Measurements from ENCODE around the gene OXER1. TPM values are rescaled to one million over a fixed set of nuclear protein-coding genes. Genes with fewer than 3 reads are reported as not detected.

The OXER1 gene
- total RNA-seq, 2 donors from 2014 or later = 0.30 to 1.9 TPM

DNA sequence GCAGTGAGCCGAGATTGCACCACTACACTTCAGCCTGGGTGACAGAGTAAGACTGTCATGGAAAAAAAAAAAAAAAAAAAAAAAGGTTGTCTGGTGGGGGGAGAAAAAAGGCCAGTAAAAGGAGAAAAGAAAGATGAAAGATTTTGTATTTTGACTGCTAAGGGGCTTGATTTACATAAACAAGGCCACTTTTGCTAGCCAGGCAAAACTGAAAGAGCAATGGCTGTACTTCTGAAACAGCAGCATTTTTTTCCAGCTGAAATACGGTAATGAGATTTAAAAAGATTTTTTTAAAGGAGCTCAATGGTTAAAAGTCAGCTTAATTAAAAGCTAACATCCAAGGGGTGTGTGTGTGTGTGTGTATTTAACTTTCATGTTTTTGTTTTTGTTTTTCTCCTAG, 11.3 kb upstream of the OXER1 start:
- Mint-ChIP-seq H3K27ac (peak overlapping the region; percentile 68), H3K9me3 (peaks cover 0 to 2% of the 10 kb centered on the region in 2 donors), H3K36me3 (ENCODE audit: insufficient read depth in 2 of 2) (peaks cover 2 to 8% of the 10 kb centered on the region in 2 donors), H3K4me1 (ENCODE audit: low read depth) (peaks cover 24% of the 10 kb centered on the region), H3K4me3 (peak overlapping the region; percentile 1 to 29), H3K27me3 (ENCODE audit: low read depth) (no peaks in the 10 kb centered on the region)
- DNase-seq = no peak
- no peak for ATAC-seq (replicated peaks in 1 of 2)

- no peaks in the 10 kb centered on the region for H3K27me3 Mint-ChIP-seq (ENCODE audit: low read depth)
- peaks cover 23% of the 10 kb centered on the region for H3K4me1 Mint-ChIP-seq (ENCODE audit: low read depth)
- H3K4me3 Mint-ChIP-seq = no peak overlapping the region
- ATAC-seq (replicated peaks in 1 of 2) (no peak), DNase-seq (no peak)
- no peaks in the 10 kb centered on the region for H3K9me3 Mint-ChIP-seq
- no peak overlapping the region for H3K27ac Mint-ChIP-seq
- no peaks in the 10 kb centered on the region for H3K36me3 Mint-ChIP-seq (ENCODE audit: insufficient read depth in 2 of 2)
Observed at GRCh38 chr2:42771546-42772153, 7.7 kb upstream of the OXER1 start.

GRCh38 chr2:42770288-42771131, 6.6 kb upstream of the OXER1 start:
- ATAC-seq (replicated peaks in 1 of 2) = peak; percentile 63 to 65
- Mint-ChIP-seq H3K9me3 (no peaks in the 10 kb centered on the region), H3K27me3 (ENCODE audit: low read depth) (no peaks in the 10 kb centered on the region), H3K36me3 (ENCODE audit: insufficient read depth in 2 of 2) (no peaks in the 10 kb centered on the region), H3K4me1 (ENCODE audit: low read depth) (peaks cover 12% of the 10 kb centered on the region), H3K27ac (no peak overlapping the region), H3K4me3 (no peak overlapping the region)
- peak in 1 of 2 donors; percentile 9 for DNase-seq

- DNase-seq (no peak), ATAC-seq (replicated peaks in 1 of 2) (peak in 1 of 2 donors; percentile 13)
- Mint-ChIP-seq H3K9me3 (no peaks in the 10 kb centered on the region), H3K4me1 (ENCODE audit: low read depth) (peaks cover 4% of the 10 kb centered on the region), H3K27ac (no peak overlapping the region), H3K36me3 (ENCODE audit: insufficient read depth in 2 of 2) (no peaks in the 10 kb centered on the region), H3K4me3 (no peak overlapping the region), H3K27me3 (ENCODE audit: low read depth) (no peaks in the 10 kb centered on the region)
Observed at GRCh38 chr2:42769583-42770287, 5.8 kb upstream of the OXER1 start.

DNA sequence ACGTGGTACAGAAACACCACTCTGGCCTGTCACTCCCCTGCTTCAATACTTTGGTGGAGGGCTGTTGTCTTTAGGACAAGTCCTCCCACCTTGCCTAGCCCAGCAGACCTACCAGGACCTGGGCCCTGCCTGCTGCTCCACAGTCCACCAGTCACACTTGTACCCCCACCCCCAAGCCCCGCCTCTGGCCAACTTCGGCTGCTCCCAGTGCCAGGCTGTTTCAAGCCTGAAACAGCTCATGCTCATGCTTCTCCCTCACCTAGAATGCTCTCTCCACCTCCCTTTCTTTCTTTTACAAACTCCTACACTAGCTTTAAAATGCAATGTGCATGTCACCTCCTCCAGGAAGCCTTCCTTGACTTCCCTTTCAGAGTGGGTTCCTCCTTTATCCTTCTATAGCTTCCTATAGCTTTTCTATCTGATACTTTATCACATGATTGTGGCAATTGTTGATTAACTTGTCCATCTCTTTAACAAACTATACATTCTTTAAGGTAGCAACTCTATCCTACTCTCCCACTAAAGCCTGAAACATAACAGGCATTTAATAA, 4.8 kb upstream of the OXER1 start:
- Mint-ChIP-seq H3K36me3 (ENCODE audit: insufficient read depth in 2 of 2) (no peaks in the 10 kb centered on the region), H3K4me1 (ENCODE audit: low read depth) (no peaks in the 10 kb centered on the region), H3K4me3 (no peak overlapping the region), H3K27me3 (ENCODE audit: low read depth) (no peaks in the 10 kb centered on the region), H3K9me3 (no peaks in the 10 kb centered on the region), H3K27ac (no peak overlapping the region)
- no peak for ATAC-seq (replicated peaks in 1 of 2)
- no peak for DNase-seq

GRCh38 chr2:42767899-42768705, 4.2 kb upstream of the OXER1 start:
- ATAC-seq (replicated peaks in 1 of 2) = no peak

GRCh38 chr2:42767080-42767898, 3.4 kb upstream of the OXER1 start:
- Mint-ChIP-seq H3K27me3 (ENCODE audit: low read depth) (no peaks in the 10 kb centered on the region), H3K27ac (no peak overlapping the region), H3K36me3 (ENCODE audit: insufficient read depth in 2 of 2) (no peaks in the 10 kb centered on the region), H3K4me3 (no peak overlapping the region), H3K4me1 (ENCODE audit: low read depth) (no peaks in the 10 kb centered on the region), H3K9me3 (no peaks in the 10 kb centered on the region)
- no peak for ATAC-seq (replicated peaks in 1 of 2)
- DNase-seq = no peak

More at GRCh38 chr2:42767899-42768705, 4.2 kb upstream of the OXER1 start:
- no peaks in the 10 kb centered on the region for H3K9me3 Mint-ChIP-seq
- no peaks in the 10 kb centered on the region for H3K36me3 Mint-ChIP-seq (ENCODE audit: insufficient read depth in 2 of 2)
- no peaks in the 10 kb centered on the region for H3K4me1 Mint-ChIP-seq (ENCODE audit: low read depth)
- no peak overlapping the region for H3K27ac Mint-ChIP-seq
- no peak overlapping the region for H3K4me3 Mint-ChIP-seq
- no peaks in the 10 kb centered on the region for H3K27me3 Mint-ChIP-seq (ENCODE audit: low read depth)
- no peak for DNase-seq

DNA sequence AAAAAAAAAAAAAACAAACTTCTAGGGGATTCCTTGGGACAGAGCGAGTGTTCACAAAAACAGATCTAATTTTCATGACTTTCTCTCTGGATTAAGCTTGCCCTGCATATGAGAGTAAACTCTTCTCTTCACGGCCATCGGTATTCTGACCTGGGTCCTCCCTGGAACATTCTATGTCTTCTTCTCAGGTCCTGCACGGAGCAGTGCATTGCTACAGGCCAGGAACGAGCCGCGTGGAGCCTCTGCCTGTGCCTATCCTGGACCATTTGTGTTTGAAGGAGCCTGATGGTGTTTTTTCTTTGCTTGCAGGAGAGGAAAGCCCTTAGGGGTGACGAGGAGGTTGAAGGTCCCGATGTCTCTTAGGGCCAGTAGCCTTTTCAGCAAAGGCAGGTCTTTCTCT, 1.8 kb upstream of the OXER1 start:
- Mint-ChIP-seq H3K9me3 (no peaks in the 10 kb centered on the region), H3K27me3 (ENCODE audit: low read depth) (no peaks in the 10 kb centered on the region), H3K4me1 (ENCODE audit: low read depth) (no peaks in the 10 kb centered on the region), H3K36me3 (ENCODE audit: insufficient read depth in 2 of 2) (no peaks in the 10 kb centered on the region), H3K27ac (no peak overlapping the region), H3K4me3 (no peak overlapping the region)
- no peak for ATAC-seq (replicated peaks in 1 of 2)
- no peak for DNase-seq

- no peak for ATAC-seq (replicated peaks in 1 of 2)
- H3K27me3 Mint-ChIP-seq (ENCODE audit: low read depth) = no peaks in the 10 kb centered on the region
- H3K4me3 Mint-ChIP-seq = no peak overlapping the region
Observed at GRCh38 chr2:42764901-42765300, 966 bp upstream of the OXER1 start.

GRCh38 chr2:42762823-42763804, 821 bp downstream of the OXER1 start:
- Mint-ChIP-seq H3K27me3 (ENCODE audit: low read depth) (no peaks in the 10 kb centered on the region), H3K9me3 (no peaks in the 10 kb centered on the region), H3K27ac (no peak overlapping the region), H3K4me1 (ENCODE audit: low read depth) (no peaks in the 10 kb centered on the region), H3K36me3 (ENCODE audit: insufficient read depth in 2 of 2) (no peaks in the 10 kb centered on the region), H3K4me3 (no peak overlapping the region)
- DNase-seq (no peak), ATAC-seq (replicated peaks in 1 of 2) (no peak)

More at GRCh38 chr2:42764901-42765300, 966 bp upstream of the OXER1 start:
- DNase-seq = no peak
- Mint-ChIP-seq H3K36me3 (ENCODE audit: insufficient read depth in 2 of 2) (no peaks in the 10 kb centered on the region), H3K4me1 (ENCODE audit: low read depth) (no peaks in the 10 kb centered on the region), H3K27ac (no peak overlapping the region), H3K9me3 (no peaks in the 10 kb centered on the region)

DNA sequence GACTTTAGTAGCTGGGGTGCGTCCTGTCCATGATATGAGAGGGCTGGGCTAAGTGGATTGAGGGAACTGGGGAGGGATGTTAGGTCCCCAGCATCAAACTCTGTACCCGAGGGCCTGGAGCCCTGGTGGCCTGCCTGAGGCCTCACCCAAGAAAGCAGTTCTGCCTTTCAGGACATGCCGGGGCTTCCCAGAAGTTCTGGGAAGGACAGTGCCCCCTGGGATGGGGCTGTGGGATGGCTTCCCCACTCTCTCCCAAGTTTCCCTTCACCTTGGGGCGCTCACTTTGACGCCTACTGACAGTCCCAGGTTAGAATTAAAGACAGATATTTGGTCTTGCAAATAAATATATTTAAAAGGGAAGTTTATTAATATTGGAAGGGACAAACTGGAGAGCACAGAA, 1.8 kb downstream of the OXER1 start:
- DNase-seq = no peak
- no peaks in the 10 kb centered on the region for H3K36me3 Mint-ChIP-seq (ENCODE audit: insufficient read depth in 2 of 2)
- H3K27ac Mint-ChIP-seq = no peak overlapping the region
- no peaks in the 10 kb centered on the region for H3K4me1 Mint-ChIP-seq (ENCODE audit: low read depth)
- no peak overlapping the region for H3K4me3 Mint-ChIP-seq
- no peaks in the 10 kb centered on the region for H3K27me3 Mint-ChIP-seq (ENCODE audit: low read depth)
- ATAC-seq (replicated peaks in 1 of 2) = no peak
- H3K9me3 Mint-ChIP-seq = no peaks in the 10 kb centered on the region
